ENCODE results near the gene DCDC2C. TPM values are rescaled to one million over a fixed set of nuclear protein-coding genes. Genes with fewer than 3 reads are reported as not detected.
"Not testable (repeated sequence)": the region's sequence is repeated elsewhere in the genome, so short reads cannot be mapped to it uniquely, and the experiment has no call there.

DCDC2C gene
- total RNA-seq, 1 experiment from 2014 or later: 0.43 TPM

DNA sequence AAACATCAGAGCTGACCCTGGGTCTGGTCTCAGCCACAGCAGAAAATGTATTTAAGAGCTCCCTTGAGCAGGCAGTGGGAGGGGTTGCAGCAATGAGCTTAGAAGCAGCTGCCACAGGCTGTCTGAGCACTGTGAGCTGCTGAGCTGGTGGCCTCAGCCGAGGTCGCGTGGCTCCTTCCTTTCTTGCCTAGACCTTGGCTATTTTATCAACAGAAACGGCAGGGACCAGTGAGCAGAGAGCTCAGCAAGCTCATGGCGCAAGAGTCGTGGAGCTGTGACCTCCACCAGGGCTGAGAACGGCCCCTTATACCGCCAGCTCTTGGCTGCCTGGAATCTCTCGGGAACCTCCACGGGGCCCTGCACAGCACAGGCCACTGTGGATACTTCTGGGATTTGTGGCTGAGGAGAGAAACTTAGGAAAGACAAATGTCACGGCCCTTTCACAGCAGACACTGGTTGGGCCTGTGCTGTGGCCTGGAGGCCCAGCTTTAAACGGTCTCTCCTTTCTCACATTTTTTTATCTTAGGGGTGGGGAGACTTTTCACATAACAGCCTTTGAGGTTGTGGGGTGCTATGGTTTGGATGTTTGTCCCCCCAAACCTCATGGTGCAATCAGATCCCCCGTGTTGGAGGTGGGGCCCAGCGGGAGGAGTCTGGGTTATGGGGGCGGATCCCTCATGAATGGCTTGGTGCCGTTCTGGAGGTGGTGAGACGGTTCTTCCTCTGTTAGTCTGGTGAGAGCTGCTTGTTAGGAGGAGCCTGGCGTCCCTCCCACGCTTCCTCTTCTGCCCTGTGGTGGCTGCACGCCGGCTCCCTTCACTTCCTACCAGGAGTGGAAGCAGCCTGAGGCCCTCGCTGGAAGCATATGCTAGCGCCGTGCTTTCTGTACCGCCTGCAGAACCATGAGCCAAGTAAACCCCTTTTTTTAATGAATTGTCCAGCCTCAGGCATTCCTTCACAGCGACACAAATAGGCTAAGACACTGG lies 43.6 kb upstream of the DCDC2C start:
- H3K36me3 ChIP-seq (ENCODE audit: insufficient read depth, low read length, poor library complexity, severe bottlenecking): no peaks in the 10 kb centered on the region
- TF ChIP-seq CTCF (conservative IDR thresholded peaks at IDR 0.05; ENCODE audit: low read depth, low read length) (no peak), EZH2 (IDR thresholded peaks at IDR 0.05; ENCODE audit: borderline replicate concordance, low read depth, low read length, poor library complexity, severe bottlenecking) (no peak)
- BruUV-seq (replicated peaks): no TSS peak
- ChIA-PET CTCF (no interaction called here), POLR2A (ENCODE audit: low non-redundant PET) (no interaction called here)
- H3K27me3 ChIP-seq (replicated peaks; ENCODE audit: insufficient read depth, low read depth, low read length, poor library complexity): no peaks in the 10 kb centered on the region
- H3K27ac ChIP-seq (ENCODE audit: low read depth, low read length, poor library complexity, severe bottlenecking): peak overlapping the region; percentile 38
- no peak overlapping the region for H3K4me3 ChIP-seq (ENCODE audit: low read depth, low read length, poor library complexity, severe bottlenecking)
- H3K4me1 ChIP-seq (ENCODE audit: insufficient read depth, low read length, poor library complexity, severe bottlenecking): peaks cover 16% of the 10 kb centered on the region
- intact Hi-C loops (cut with micrococcal nuclease; ENCODE audit: unreplicated experiment): no loop called here
- H3K9me3 ChIP-seq (ENCODE audit: low read depth, low read length, poor library complexity, severe bottlenecking): no peaks in the 10 kb centered on the region
- DNase-seq (ENCODE audit: low spot score): no peak

DNA sequence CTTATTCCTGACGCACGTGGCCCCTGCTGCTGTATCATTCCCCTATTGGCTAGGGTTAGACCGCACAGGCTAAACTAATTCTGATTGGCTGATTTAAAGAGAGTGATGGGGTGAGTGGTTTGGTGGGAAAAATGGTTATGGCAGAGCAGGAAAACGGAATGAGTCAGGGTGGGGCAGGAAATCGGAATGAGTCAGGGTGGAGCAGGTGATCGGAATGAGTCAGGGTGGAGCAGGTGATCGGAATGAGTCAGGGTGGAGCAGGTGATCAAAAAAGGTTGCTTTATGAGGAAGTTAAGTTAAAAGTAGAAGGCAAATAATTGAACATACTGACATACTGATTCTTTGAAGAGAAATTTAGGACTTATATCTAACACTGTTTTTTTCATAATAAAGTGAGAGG lies 42.7 kb upstream of the DCDC2C start:
- H3K4me1 ChIP-seq (ENCODE audit: insufficient read depth, low read length, poor library complexity, severe bottlenecking): peaks cover 16% of the 10 kb centered on the region
- H3K9me3 ChIP-seq (ENCODE audit: low read depth, low read length, poor library complexity, severe bottlenecking); H3K4me3 ChIP-seq (ENCODE audit: low read depth, low read length, poor library complexity, severe bottlenecking); DNase-seq (ENCODE audit: low spot score); CTCF ChIA-PET; H3K36me3 ChIP-seq (ENCODE audit: insufficient read depth, low read length, poor library complexity, severe bottlenecking); H3K27me3 ChIP-seq (replicated peaks; ENCODE audit: insufficient read depth, low read depth, low read length, poor library complexity); POLR2A ChIA-PET (ENCODE audit: low non-redundant PET); BruUV-seq (replicated peaks); intact Hi-C loops (cut with micrococcal nuclease; ENCODE audit: unreplicated experiment); H3K27ac ChIP-seq (ENCODE audit: low read depth, low read length, poor library complexity, severe bottlenecking): not testable (repeated sequence)

DNA sequence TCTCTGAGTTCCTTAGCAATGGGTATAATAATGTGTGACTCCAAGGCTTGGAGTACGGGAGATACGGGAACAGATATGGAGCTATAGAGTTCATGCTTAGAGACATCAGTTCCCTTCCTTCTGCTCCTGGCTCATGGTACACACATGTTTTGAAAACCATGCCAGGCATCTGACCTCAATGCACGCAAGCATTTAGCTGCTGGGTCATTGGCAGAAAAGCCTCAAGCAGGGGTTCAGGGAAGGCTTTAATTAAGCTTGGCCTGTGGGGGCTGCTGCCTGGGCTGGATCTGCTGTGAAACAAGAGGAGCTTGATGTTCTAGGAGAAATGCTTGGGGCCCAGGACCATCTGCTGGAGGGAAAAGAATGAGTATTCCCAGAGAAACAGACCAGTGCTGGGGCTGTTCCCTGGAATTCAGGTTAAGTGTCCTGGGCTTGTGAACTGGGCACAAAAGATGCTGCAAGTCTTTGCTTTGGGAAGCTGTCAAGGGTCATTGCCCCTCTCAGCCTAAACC lies 42.2 kb upstream of the DCDC2C start:
- BruUV-seq (replicated peaks): no TSS peak
- H3K4me1 ChIP-seq (ENCODE audit: insufficient read depth, low read length, poor library complexity, severe bottlenecking): peaks cover 16% of the 10 kb centered on the region
- H3K27ac ChIP-seq (ENCODE audit: low read depth, low read length, poor library complexity, severe bottlenecking): no peak overlapping the region
- no peaks in the 10 kb centered on the region for H3K27me3 ChIP-seq (replicated peaks; ENCODE audit: insufficient read depth, low read depth, low read length, poor library complexity)
- no peak overlapping the region for H3K4me3 ChIP-seq (ENCODE audit: low read depth, low read length, poor library complexity, severe bottlenecking)
- intact Hi-C loops (cut with micrococcal nuclease; ENCODE audit: unreplicated experiment): no loop called here
- DNase-seq (ENCODE audit: low spot score): no peak
- no peaks in the 10 kb centered on the region for H3K36me3 ChIP-seq (ENCODE audit: insufficient read depth, low read length, poor library complexity, severe bottlenecking)
- POLR2A ChIA-PET (ENCODE audit: low non-redundant PET): no interaction called here
- CTCF ChIA-PET: no interaction called here
- no peaks in the 10 kb centered on the region for H3K9me3 ChIP-seq (ENCODE audit: low read depth, low read length, poor library complexity, severe bottlenecking)
- TF ChIP-seq CTCF (conservative IDR thresholded peaks at IDR 0.05; ENCODE audit: low read depth, low read length) (no peak), EZH2 (IDR thresholded peaks at IDR 0.05; ENCODE audit: borderline replicate concordance, low read depth, low read length, poor library complexity, severe bottlenecking) (no peak)

Measured in A673 (cell line).